K562 (cell line): ENCODE measurements around the gene MYOM1. TPM values are rescaled to one million over a fixed set of nuclear protein-coding genes. Genes with fewer than 3 reads are reported as not detected.
A peak's percentile ranks its signal among the peaks of the same experiment; 100 is the strongest.

Experiments used
- BRF1 ChIP-seq: IDR thresholded peaks from 3 replicates; pipeline ENCODE4 v1.6.1; 2011; ENCODE audit warnings: borderline replicate concordance, mild to moderate bottlenecking; ENCODE audit not compliant: insufficient read length; ENCODE audit errors: extremely low read depth
- FOXJ2 ChIP-seq: fragments of 200-800 bp; sonication (Bioruptor generic); IDR thresholded peaks from 2 replicates; pipeline ENCODE4 v1.6.1; 2016; ENCODE audit warnings: missing genetic modification characterization, missing compliant biosample characterization
- FOXP1 ChIP-seq: sonication (generic); formaldehyde crosslinking; IDR thresholded peaks from 2 replicates; pipeline ENCODE4 v1.8.0; 2022; ENCODE audit warnings: mild to moderate bottlenecking, missing genetic modification reagents
- HMGXB4 ChIP-seq: sonication (generic); formaldehyde crosslinking; IDR thresholded peaks from 2 replicates; pipeline ENCODE4 v1.8.1; 2023; ENCODE audit warnings: mild to moderate bottlenecking, missing genetic modification reagents
- HOMEZ ChIP-seq: fragments of 250-450 bp; sonication (Bioruptor Pico); IDR thresholded peaks from 2 replicates; pipeline ENCODE4 v1.4.0; 2020; ENCODE audit warnings: mild to moderate bottlenecking, moderate library complexity
- KHSRP ChIP-seq: fragments of 450-650 bp; IDR thresholded peaks from 2 replicates; pipeline ENCODE4 v1.6.1; 2017
- LEF1 ChIP-seq: fragments of 450-650 bp; IDR thresholded peaks from 2 replicates; pipeline ENCODE4 v1.6.1; 2016; ENCODE audit warnings: mild to moderate bottlenecking
- MCM5 ChIP-seq: fragments of 450-650 bp; IDR thresholded peaks from 2 replicates; pipeline ENCODE4 v1.6.1; 2016; ENCODE audit warnings: low read depth
- PREB ChIP-seq: sonication (generic); formaldehyde crosslinking; IDR thresholded peaks from 2 replicates; pipeline ENCODE4 v1.8.1; 2023; ENCODE audit warnings: mild to moderate bottlenecking, missing genetic modification reagents
- PTRF ChIP-seq: fragments of 450-650 bp; IDR thresholded peaks from 2 replicates; pipeline ENCODE4 v1.6.1; 2016; ENCODE audit warnings: mild to moderate bottlenecking, missing genetic modification characterization, missing compliant biosample characterization
- SAFB ChIP-seq: fragments of 200-400 bp; formaldehyde crosslinking; IDR thresholded peaks from 2 replicates; pipeline ENCODE4 v1.6.1; 2017; ENCODE audit warnings: low read depth, low read length, borderline replicate concordance
- SMAD1 ChIP-seq: fragments of 150-350 bp; IDR thresholded peaks from 2 replicates; pipeline ENCODE4 v1.6.1; 2014; ENCODE audit warnings: low read length, low read depth; ENCODE audit not compliant: partially characterized antibody
- XRCC5 ChIP-seq: fragments of 200-400 bp; formaldehyde crosslinking; IDR thresholded peaks from 2 replicates; pipeline ENCODE4 v1.6.1; 2017; ENCODE audit warnings: low read depth, mild to moderate bottlenecking, low read length
- ZKSCAN8 ChIP-seq: fragments of 200-800 bp; sonication (Bioruptor generic); IDR thresholded peaks from 2 replicates; pipeline ENCODE4 v1.6.1; 2016; ENCODE audit warnings: missing genetic modification characterization, missing compliant biosample characterization
- ZNF134 ChIP-seq: fragments of 250-450 bp; sonication (Bioruptor Pico); conservative IDR thresholded peaks from 2 replicates; pipeline ENCODE4 v1.4.0; 2020
- ZNF140 ChIP-seq: fragments of 250-450 bp; sonication (Bioruptor Pico); IDR thresholded peaks from 2 replicates; pipeline ENCODE4 v1.8.0; 2021; ENCODE audit warnings: moderate library complexity, mild to moderate bottlenecking, inconsistent platforms
- ZNF146 ChIP-seq: IDR thresholded peaks from one replicate; pipeline ENCODE4 v1.6.1; 2018; ENCODE audit warnings: missing compliant biosample characterization; ENCODE audit not compliant: unreplicated experiment
- ZNF174 ChIP-seq: fragments of 250-450 bp; sonication (Bioruptor Pico); IDR thresholded peaks from 2 replicates; pipeline ENCODE4 v1.4.0; 2020; ENCODE audit warnings: mild to moderate bottlenecking
- ZNF589 ChIP-seq: fragments of 200-800 bp; sonication (Bioruptor generic); IDR thresholded peaks from 2 replicates; pipeline ENCODE4 v1.6.1; 2016; ENCODE audit warnings: low read depth, missing genetic modification characterization, missing compliant biosample characterization
- ZNF695 ChIP-seq: fragments of 450-650 bp; formaldehyde crosslinking; IDR thresholded peaks from 2 replicates; pipeline ENCODE4 v1.4.0; 2020; ENCODE audit warnings: mild to moderate bottlenecking, moderate library complexity
- polyA plus RNA-seq, 8 experiments: library from polyadenylated mRNA; depleted of rRNA in 4 of 8; stranded (reverse) in 5 of 8; unstranded in 3 of 8; fragments of >200 nt; fragmentation: Nextera tagmentation in 2 of 8; fragmentation: Illumina TruSeq in 1 of 8; extraction: Ambion mirVana in 2 of 8; extraction: Trizol in 1 of 8; gene quantifications; 2 replicates each; pipeline versions ENCODE4 v1.2.1 to v1.2.3, GENCODE V29; 2011 to 2014; ENCODE audit warnings: inconsistent platforms in 1 of 8, missing spikeins in 1 of 8
- total RNA-seq, 7 experiments: library from RNA; depleted of rRNA in 6 of 7; stranded (reverse); fragments of >200 nt in 6 of 7; fragmentation: Illumina TruSeq in 2 of 7; extraction: Trizol in 2 of 7; gene quantifications; 2 replicates each; pipeline versions ENCODE4 v1.2.1 to v1.2.3, GENCODE V29; 2011 to 2021; ENCODE audit warnings: low replicate concordance in 1 of 7
- TF ChIP-seq, protein P1 (sequence below): fragments of 450-650 bp; formaldehyde crosslinking; IDR thresholded peaks from 2 replicates; pipeline ENCODE4 v1.4.0; 2020; ENCODE audit warnings: mild to moderate bottlenecking, moderate library complexity
- TF ChIP-seq, protein P2 (sequence below): fragments of 250-450 bp; sonication (Bioruptor Pico); IDR thresholded peaks from 2 replicates; pipeline ENCODE4 v1.4.0; 2020; ENCODE audit warnings: mild to moderate bottlenecking
- TF ChIP-seq, protein P3 (sequence below): sonication (generic); formaldehyde crosslinking; IDR thresholded peaks from 2 replicates; pipeline ENCODE4 v1.9.0; 2022; ENCODE audit warnings: mild to moderate bottlenecking, missing genetic modification reagents

MYOM1 gene
- total and polyA plus RNA-seq, 9 of the 15 experiments (the other 6 are each of a cell fraction or from before 2014, with no cell fraction given): 0.01 to 0.62 (median 0.25) TPM

- no peak for TF ChIP-seq HOMEZ
- no peak for TF ChIP-seq ZNF140 (CRISPR knock-in tag)
- 0 out of 2 replicates have a peak, but pooled peaks have one; percentile 42 for TF ChIP-seq ZKSCAN8 (CRISPR knock-in tag)
- no peak for TF ChIP-seq ZNF695 (CRISPR knock-in tag)
- TF ChIP-seq, protein P1, sequence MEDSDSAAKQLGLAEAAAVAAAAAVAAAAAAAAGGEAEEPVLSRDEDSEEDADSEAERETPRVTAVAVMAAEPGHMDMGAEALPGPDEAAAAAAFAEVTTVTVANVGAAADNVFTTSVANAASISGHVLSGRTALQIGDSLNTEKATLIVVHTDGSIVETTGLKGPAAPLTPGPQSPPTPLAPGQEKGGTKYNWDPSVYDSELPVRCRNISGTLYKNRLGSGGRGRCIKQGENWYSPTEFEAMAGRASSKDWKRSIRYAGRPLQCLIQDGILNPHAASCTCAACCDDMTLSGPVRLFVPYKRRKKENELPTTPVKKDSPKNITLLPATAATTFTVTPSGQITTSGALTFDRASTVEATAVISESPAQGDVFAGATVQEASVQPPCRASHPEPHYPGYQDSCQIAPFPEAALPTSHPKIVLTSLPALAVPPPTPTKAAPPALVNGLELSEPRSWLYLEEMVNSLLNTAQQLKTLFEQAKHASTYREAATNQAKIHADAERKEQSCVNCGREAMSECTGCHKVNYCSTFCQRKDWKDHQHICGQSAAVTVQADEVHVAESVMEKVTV (CRISPR knock-in tag): no peak
- TF ChIP-seq KHSRP: no peak
- TF ChIP-seq SAFB: no peak
- TF ChIP-seq, protein P2, sequence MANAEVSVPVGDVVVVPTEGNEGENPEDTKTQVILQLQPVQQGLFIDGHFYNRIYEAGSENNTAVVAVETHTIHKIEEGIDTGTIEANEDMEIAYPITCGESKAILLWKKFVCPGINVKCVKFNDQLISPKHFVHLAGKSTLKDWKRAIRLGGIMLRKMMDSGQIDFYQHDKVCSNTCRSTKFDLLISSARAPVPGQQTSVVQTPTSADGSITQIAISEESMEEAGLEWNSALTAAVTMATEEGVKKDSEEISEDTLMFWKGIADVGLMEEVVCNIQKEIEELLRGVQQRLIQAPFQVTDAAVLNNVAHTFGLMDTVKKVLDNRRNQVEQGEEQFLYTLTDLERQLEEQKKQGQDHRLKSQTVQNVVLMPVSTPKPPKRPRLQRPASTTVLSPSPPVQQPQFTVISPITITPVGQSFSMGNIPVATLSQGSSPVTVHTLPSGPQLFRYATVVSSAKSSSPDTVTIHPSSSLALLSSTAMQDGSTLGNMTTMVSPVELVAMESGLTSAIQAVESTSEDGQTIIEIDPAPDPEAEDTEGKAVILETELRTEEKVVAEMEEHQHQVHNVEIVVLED (CRISPR knock-in tag): no peak
- TF ChIP-seq ZNF174 (CRISPR knock-in tag): no peak
- TF ChIP-seq HMGXB4 (CRISPR knock-in tag): no peak
- TF ChIP-seq BRF1: no peak
- peak; percentile 81 for TF ChIP-seq LEF1
- 0 out of 2 replicates have a peak, but pooled peaks have one; percentile 24 for TF ChIP-seq FOXP1 (CRISPR knock-in tag)
- TF ChIP-seq PREB (CRISPR knock-in tag): no peak
- TF ChIP-seq, protein P3, sequence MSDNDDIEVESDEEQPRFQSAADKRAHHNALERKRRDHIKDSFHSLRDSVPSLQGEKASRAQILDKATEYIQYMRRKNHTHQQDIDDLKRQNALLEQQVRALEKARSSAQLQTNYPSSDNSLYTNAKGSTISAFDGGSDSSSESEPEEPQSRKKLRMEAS: no peak
- no peak for TF ChIP-seq ZNF134 (CRISPR knock-in tag)
- no peak for TF ChIP-seq FOXJ2
- no peak for TF ChIP-seq MCM5
- no peak for TF ChIP-seq ZNF146 (CRISPR knock-in tag)
- TF ChIP-seq XRCC5: no peak
- no peak for TF ChIP-seq SMAD1
- TF ChIP-seq PTRF (tag): no peak
- TF ChIP-seq ZNF589 (CRISPR knock-in tag): no peak
Measured at GRCh38 chr18:3037423-3037915, 182.3 kb downstream of the MYOM1 start (continued).
